K562 (cell line): ENCODE results near the gene TCEA3. TPM values are rescaled to one million over a fixed set of nuclear protein-coding genes. Genes with fewer than 3 reads are reported as not detected.
A peak's percentile ranks its signal among the peaks of the same experiment; 100 is the strongest.

Experiments
- GABPB2 ChIP-seq: fragments of 250-450 bp; sonication (Bioruptor Pico); conservative IDR thresholded peaks from 2 replicates; pipeline ENCODE4 v1.5.1; 2021; ENCODE audit warnings: mild to moderate bottlenecking
- HDAC2 ChIP-seq: fragments of 450-650 bp; IDR thresholded peaks from 2 replicates; pipeline ENCODE4 v1.6.1; 2016; ENCODE audit warnings: mild to moderate bottlenecking
- KAT2B ChIP-seq: IDR thresholded peaks from one replicate; pipeline ENCODE4 v1.6.1; 2012; ENCODE audit warnings: low read depth, mild to moderate bottlenecking, control low read depth, inconsistent platforms, low read length, moderate library complexity
- WHSC1 ChIP-seq: IDR thresholded peaks from one replicate; pipeline ENCODE4 v1.6.1; 2012; ENCODE audit warnings: low read length, control low read depth, inconsistent platforms
- ZBTB8A ChIP-seq: fragments of 450-650 bp; IDR thresholded peaks from 2 replicates; pipeline ENCODE4 v1.6.1; 2018; ENCODE audit warnings: mild to moderate bottlenecking, moderate library complexity; ENCODE audit not compliant: partially characterized antibody
- ZMIZ1 ChIP-seq, 2 experiments: fragments of 150-350 bp in 1 of 2; IDR thresholded peaks; 2 replicates each; pipeline ENCODE4 v1.6.1; 2012 to 2016; ENCODE audit warnings: low read depth in 2 of 2, low read length in 2 of 2, mild to moderate bottlenecking in 1 of 2, moderate library complexity in 1 of 2
- ZNF311 ChIP-seq: fragments of 250-450 bp; sonication (Bioruptor Pico); IDR thresholded peaks from 2 replicates; pipeline ENCODE4 v1.4.0; 2020; ENCODE audit warnings: mild to moderate bottlenecking, moderate library complexity
- ZNF696 ChIP-seq: fragments of 250-450 bp; sonication (Bioruptor Pico); conservative IDR thresholded peaks from 2 replicates; pipeline ENCODE4 v1.4.0; 2020; ENCODE audit warnings: mild to moderate bottlenecking, moderate library complexity
- polyA plus RNA-seq, 8 experiments: library from polyadenylated mRNA; depleted of rRNA in 4 of 8; stranded (reverse) in 5 of 8; unstranded in 3 of 8; fragments of >200 nt; fragmentation: Nextera tagmentation in 2 of 8; fragmentation: Illumina TruSeq in 1 of 8; extraction: Ambion mirVana in 2 of 8; extraction: Trizol in 1 of 8; gene quantifications; 2 replicates each; pipeline versions ENCODE4 v1.2.1 to v1.2.3, GENCODE V29; 2011 to 2014; ENCODE audit warnings: inconsistent platforms in 1 of 8, missing spikeins in 1 of 8
- total RNA-seq, 7 experiments: library from RNA; depleted of rRNA in 6 of 7; stranded (reverse); fragments of >200 nt in 6 of 7; fragmentation: Illumina TruSeq in 2 of 7; extraction: Trizol in 2 of 7; gene quantifications; 2 replicates each; pipeline versions ENCODE4 v1.2.1 to v1.2.3, GENCODE V29; 2011 to 2021; ENCODE audit warnings: low replicate concordance in 1 of 7
- TF ChIP-seq, protein P1 (sequence below), 2 experiments: fragments of 450-650 bp; IDR thresholded peaks; 2 replicates each; pipeline ENCODE4 v1.6.1; 2016; ENCODE audit warnings: mild to moderate bottlenecking in 2 of 2, borderline replicate concordance in 1 of 2, low read depth in 1 of 2, moderate library complexity in 1 of 2
- TF ChIP-seq, protein P2 (sequence below), 3 experiments: fragments of 200-800 bp in 1 of 3; fragments of 250-450 bp in 1 of 3; fragments of 450-650 bp in 1 of 3; sonication (Bioruptor Pico) in 1 of 3; sonication (Bioruptor generic) in 1 of 3; formaldehyde crosslinking in 1 of 3; IDR thresholded peaks; 2 replicates each; pipeline versions ENCODE4 v1.6.1 to v1.8.0; 2016 to 2022; ENCODE audit warnings: mild to moderate bottlenecking in 2 of 3, missing genetic modification characterization in 2 of 3, missing compliant biosample characterization in 1 of 3, moderate library complexity in 1 of 3

The TCEA3 gene
- total and polyA plus RNA-seq, 9 of the 15 experiments (the other 6 are each of a cell fraction or from before 2014, with no cell fraction given): 0.03 to 0.55 (median 0.36) TPM

GRCh38 chr1:23368562-23369334, 55.8 kb downstream of the TCEA3 start (continued):
- TF ChIP-seq ZMIZ1 (IDR thresholded peaks at IDR 0.05; ENCODE audit: low read depth in 2 of 2, low read length in 2 of 2): 0 out of 4 replicates have a peak, but pooled peaks of 1 of the 2 experiments have one; percentile 10
- no peak for TF ChIP-seq ZNF696 (CRISPR knock-in tag)
- TF ChIP-seq ZBTB8A: no peak
- no peak for TF ChIP-seq KAT2B
- TF ChIP-seq, protein P1, sequence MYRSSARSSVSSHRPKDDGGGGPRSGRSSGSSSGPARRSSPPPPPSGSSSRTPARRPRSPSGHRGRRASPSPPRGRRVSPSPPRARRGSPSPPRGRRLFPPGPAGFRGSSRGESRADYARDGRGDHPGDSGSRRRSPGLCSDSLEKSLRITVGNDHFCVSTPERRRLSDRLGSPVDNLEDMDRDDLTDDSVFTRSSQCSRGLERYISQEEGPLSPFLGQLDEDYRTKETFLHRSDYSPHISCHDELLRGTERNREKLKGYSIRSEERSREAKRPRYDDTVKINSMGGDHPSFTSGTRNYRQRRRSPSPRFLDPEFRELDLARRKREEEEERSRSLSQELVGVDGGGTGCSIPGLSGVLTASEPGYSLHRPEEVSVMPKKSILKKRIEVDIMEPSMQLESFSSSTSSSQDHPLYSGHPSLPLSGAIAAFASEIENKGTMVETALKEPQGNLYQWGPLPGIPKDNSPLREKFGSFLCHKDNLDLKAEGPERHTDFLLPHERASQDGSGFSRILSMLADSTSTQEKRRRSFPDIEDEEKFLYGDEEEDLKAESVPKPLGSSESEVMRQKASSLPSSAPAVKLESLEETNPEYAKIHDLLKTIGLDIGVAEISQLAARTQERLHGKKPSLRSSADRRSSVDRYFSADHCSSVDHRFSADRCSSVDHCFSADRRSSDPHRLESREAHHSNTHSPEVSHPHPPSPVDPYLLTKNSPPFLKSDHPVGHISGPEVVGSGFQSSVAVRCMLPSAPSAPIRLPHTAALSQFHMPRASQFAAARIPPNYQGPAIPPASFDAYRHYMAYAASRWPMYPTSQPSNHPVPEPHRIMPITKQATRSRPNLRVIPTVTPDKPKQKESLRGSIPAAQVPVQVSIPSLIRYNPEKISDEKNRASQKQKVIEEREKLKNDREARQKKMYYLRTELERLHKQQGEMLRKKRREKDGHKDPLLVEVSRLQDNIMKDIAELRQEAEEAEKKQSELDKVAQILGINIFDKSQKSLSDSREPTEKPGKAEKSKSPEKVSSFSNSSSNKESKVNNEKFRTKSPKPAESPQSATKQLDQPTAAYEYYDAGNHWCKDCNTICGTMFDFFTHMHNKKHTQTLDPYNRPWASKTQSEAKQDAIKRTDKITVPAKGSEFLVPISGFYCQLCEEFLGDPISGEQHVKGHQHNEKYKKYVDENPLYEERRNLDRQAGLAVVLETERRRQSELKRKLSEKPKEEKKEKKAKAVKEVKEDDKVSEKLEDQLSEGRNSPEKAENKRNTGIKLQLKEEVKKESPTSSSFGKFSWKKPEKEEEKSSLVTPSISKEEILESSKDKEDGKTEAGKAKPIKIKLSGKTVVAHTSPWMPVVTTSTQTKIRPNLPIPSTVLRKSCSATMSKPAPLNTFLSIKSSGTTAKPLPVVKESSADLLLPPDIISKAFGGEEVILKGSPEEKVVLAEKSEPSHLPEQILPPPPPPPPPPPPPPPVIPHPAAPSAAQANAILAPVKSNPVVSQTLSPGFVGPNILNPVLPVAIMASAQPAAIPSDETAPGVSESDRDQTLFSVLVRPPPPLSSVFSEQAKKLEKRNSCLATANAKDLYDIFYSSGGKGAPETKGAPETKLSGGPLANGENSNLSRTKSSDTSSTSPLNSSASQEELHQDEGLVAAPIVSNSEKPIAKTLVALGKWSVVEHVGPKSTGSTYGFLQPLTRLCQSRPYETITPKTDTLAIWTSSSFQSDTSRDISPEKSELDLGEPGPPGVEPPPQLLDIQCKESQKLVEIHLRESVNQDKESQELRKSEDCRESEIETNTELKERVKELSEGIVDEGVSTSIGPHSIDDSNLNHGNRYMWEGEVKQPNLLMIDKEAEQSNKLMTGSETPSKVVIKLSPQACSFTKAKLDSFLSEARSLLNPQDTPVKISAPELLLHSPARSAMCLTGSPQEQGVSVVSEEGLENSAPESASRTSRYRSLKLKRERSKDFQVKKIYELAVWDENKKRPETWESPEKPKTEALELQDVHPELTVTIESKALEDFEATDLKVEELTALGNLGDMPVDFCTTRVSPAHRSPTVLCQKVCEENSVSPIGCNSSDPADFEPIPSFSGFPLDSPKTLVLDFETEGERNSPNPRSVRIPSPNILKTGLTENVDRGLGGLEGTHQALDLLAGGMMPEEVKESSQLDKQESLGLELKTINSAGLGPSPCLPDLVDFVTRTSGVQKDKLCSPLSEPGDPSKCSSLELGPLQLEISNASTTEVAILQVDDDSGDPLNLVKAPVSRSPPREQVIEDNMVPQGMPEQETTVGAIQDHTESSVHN (IDR thresholded peaks at IDR 0.05; ENCODE audit: borderline replicate concordance in 1 of 2, low read depth in 1 of 2): no peak
- peak; percentile 31; the same call in 1 of the 2 replicates for TF ChIP-seq HDAC2
- TF ChIP-seq WHSC1: no peak
- TF ChIP-seq ZNF311 (CRISPR knock-in tag): 0 out of 2 replicates have a peak, but pooled peaks have one; percentile 40
- TF ChIP-seq, protein P2, sequence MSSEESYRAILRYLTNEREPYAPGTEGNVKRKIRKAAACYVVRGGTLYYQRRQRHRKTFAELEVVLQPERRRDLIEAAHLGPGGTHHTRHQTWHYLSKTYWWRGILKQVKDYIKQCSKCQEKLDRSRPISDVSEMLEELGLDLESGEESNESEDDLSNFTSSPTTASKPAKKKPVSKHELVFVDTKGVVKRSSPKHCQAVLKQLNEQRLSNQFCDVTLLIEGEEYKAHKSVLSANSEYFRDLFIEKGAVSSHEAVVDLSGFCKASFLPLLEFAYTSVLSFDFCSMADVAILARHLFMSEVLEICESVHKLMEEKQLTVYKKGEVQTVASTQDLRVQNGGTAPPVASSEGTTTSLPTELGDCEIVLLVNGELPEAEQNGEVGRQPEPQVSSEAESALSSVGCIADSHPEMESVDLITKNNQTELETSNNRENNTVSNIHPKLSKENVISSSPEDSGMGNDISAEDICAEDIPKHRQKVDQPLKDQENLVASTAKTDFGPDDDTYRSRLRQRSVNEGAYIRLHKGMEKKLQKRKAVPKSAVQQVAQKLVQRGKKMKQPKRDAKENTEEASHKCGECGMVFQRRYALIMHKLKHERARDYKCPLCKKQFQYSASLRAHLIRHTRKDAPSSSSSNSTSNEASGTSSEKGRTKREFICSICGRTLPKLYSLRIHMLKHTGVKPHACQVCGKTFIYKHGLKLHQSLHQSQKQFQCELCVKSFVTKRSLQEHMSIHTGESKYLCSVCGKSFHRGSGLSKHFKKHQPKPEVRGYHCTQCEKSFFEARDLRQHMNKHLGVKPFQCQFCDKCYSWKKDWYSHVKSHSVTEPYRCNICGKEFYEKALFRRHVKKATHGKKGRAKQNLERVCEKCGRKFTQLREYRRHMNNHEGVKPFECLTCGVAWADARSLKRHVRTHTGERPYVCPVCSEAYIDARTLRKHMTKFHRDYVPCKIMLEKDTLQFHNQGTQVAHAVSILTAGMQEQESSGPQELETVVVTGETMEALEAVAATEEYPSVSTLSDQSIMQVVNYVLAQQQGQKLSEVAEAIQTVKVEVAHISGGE (CRISPR knock-in tag; IDR thresholded peaks at IDR 0.05): peak in 1 of 3 experiments; percentile 87; a peak in 2 of 6 replicates
- TF ChIP-seq GABPB2: no peak; the same call in 1 of the 2 replicates
